EH (cell line): ENCODE data around the gene ENO4.

Source experiments
- DNase-seq: peaks from one replicate; pipeline ENCODE4 v3.0.0-alpha.2; 2015; ENCODE audit warnings: low read depth

ENO4 gene

GRCh38 chr10:116831086-116831485 is 18.2 kb upstream of the ENO4 start:
- no peak for DNase-seq

- no peak for DNase-seq
Measured at GRCh38 chr10:116831790-116832189, 17.5 kb upstream of the ENO4 start.

- DNase-seq: no peak
Measured at GRCh38 chr10:116833986-116834985, 15.0 kb upstream of the ENO4 start.

GRCh38 chr10:116835658-116836057 is 13.6 kb upstream of the ENO4 start:
- DNase-seq: no peak

- DNase-seq: no peak
Measured at GRCh38 chr10:116836083-116836482, 13.2 kb upstream of the ENO4 start.

- DNase-seq: peak; percentile 25
Measured at GRCh38 chr10:116836902-116837523, 12.3 kb upstream of the ENO4 start.

- DNase-seq: no peak
Measured at GRCh38 chr10:116838143-116838725, 11.1 kb upstream of the ENO4 start.

GRCh38 chr10:116840389-116841075 is 8.8 kb upstream of the ENO4 start:
- no peak for DNase-seq

- no peak for DNase-seq
Measured at GRCh38 chr10:116845823-116846222, 3.5 kb upstream of the ENO4 start.

GRCh38 chr10:116848032-116848943 is 1.0 kb upstream of the ENO4 start:
- DNase-seq: peak; percentile 57

GRCh38 chr10:116848944-116849247 is 403 bp upstream of the ENO4 start:
- DNase-seq: no peak

- DNase-seq: no peak
Measured at GRCh38 chr10:116850058-116850611, 836 bp downstream of the ENO4 start.

GRCh38 chr10:116852246-116852645 is 2.9 kb downstream of the ENO4 start:
- DNase-seq: no peak

GRCh38 chr10:116853287-116853686 is 4.0 kb downstream of the ENO4 start:
- no peak for DNase-seq

- DNase-seq: no peak
Measured at GRCh38 chr10:116853701-116854100, 4.4 kb downstream of the ENO4 start.

GRCh38 chr10:116857156-116857555 is 7.9 kb downstream of the ENO4 start:
- DNase-seq: no peak

GRCh38 chr10:116861796-116862195 is 12.5 kb downstream of the ENO4 start:
- DNase-seq: no peak

GRCh38 chr10:116864436-116864835 is 15.1 kb downstream of the ENO4 start:
- DNase-seq: no peak

- DNase-seq: no peak
Measured at GRCh38 chr10:116866066-116866465, 16.8 kb downstream of the ENO4 start.

GRCh38 chr10:116866987-116867595 is 17.8 kb downstream of the ENO4 start:
- peak; percentile 44 for DNase-seq
